ENCODE data around the gene DAPP1.

DAPP1 gene

GRCh38 chr4:99863804-99864203 lies 47.2 kb downstream of the DAPP1 start:
- TF ChIP-seq ZBTB7A (IDR thresholded peaks at IDR 0.05; ENCODE audit: low read depth) (no peak), TAF1 (IDR thresholded peaks at IDR 0.05; ENCODE audit: low read depth) (no peak), TEAD4 (IDR thresholded peaks at IDR 0.05) (no peak), MAX (IDR thresholded peaks at IDR 0.05) (no peak), USF1 (IDR thresholded peaks at IDR 0.05) (no peak), TCF12 (IDR thresholded peaks at IDR 0.05; ENCODE audit: low read depth) (no peak), RAD21 (IDR thresholded peaks at IDR 0.05; ENCODE audit: low read depth) (no peak)

- TF ChIP-seq YY1 (IDR thresholded peaks at IDR 0.05; ENCODE audit: low read depth) (no peak), EGR1 (IDR thresholded peaks at IDR 0.05) (no peak), TCF12 (IDR thresholded peaks at IDR 0.05; ENCODE audit: low read depth) (no peak), REST (IDR thresholded peaks at IDR 0.05; ENCODE audit: low read depth) (no peak), MAX (IDR thresholded peaks at IDR 0.05) (no peak), EP300 (IDR thresholded peaks at IDR 0.05; ENCODE audit: borderline replicate concordance) (no peak), USF1 (IDR thresholded peaks at IDR 0.05) (no peak), NFIC (IDR thresholded peaks at IDR 0.05) (no peak), CEBPB (IDR thresholded peaks at IDR 0.05) (no peak), ZBTB7A (IDR thresholded peaks at IDR 0.05; ENCODE audit: low read depth) (no peak)
These were observed 51.5 kb downstream of the DAPP1 start for GRCh38 chr4:99868126-99868596.

- TF ChIP-seq NFIC (IDR thresholded peaks at IDR 0.05) (no peak), TCF12 (IDR thresholded peaks at IDR 0.05; ENCODE audit: low read depth) (no peak), FOXM1 (IDR thresholded peaks at IDR 0.05; ENCODE audit: borderline replicate concordance, low read depth) (no peak), TAF1 (IDR thresholded peaks at IDR 0.05; ENCODE audit: low read depth) (no peak), EP300 (IDR thresholded peaks at IDR 0.05; ENCODE audit: borderline replicate concordance) (no peak)
These were observed 55.9 kb downstream of the DAPP1 start for GRCh38 chr4:99872570-99872969.

- TF ChIP-seq CEBPB (IDR thresholded peaks at IDR 0.05) (no peak), MAX (IDR thresholded peaks at IDR 0.05) (no peak)
These were observed 58.4 kb downstream of the DAPP1 start for GRCh38 chr4:99875071-99875470.

GRCh38 chr4:99876946-99877345 lies 60.3 kb downstream of the DAPP1 start:
- TF ChIP-seq ZBTB7A (IDR thresholded peaks at IDR 0.05; ENCODE audit: low read depth): no peak
- TF ChIP-seq EP300 (IDR thresholded peaks at IDR 0.05; ENCODE audit: borderline replicate concordance): no peak
- TF ChIP-seq REST (IDR thresholded peaks at IDR 0.05; ENCODE audit: low read depth): no peak
- no peak for TF ChIP-seq FOXM1 (IDR thresholded peaks at IDR 0.05; ENCODE audit: borderline replicate concordance, low read depth)
- TF ChIP-seq TCF12 (IDR thresholded peaks at IDR 0.05; ENCODE audit: low read depth): no peak
- no peak for TF ChIP-seq YY1 (IDR thresholded peaks at IDR 0.05; ENCODE audit: low read depth)
- no peak for TF ChIP-seq USF1 (IDR thresholded peaks at IDR 0.05)
- TF ChIP-seq TEAD4 (IDR thresholded peaks at IDR 0.05): no peak
- no peak for TF ChIP-seq RAD21 (IDR thresholded peaks at IDR 0.05; ENCODE audit: low read depth)
- no peak for TF ChIP-seq NFIC (IDR thresholded peaks at IDR 0.05)
- TF ChIP-seq EGR1 (IDR thresholded peaks at IDR 0.05): no peak

- TF ChIP-seq TAF1 (IDR thresholded peaks at IDR 0.05; ENCODE audit: low read depth): no peak
- TF ChIP-seq USF1 (IDR thresholded peaks at IDR 0.05): no peak
- TF ChIP-seq TCF12 (IDR thresholded peaks at IDR 0.05; ENCODE audit: low read depth): no peak
- no peak for TF ChIP-seq EGR1 (IDR thresholded peaks at IDR 0.05)
- no peak for TF ChIP-seq EP300 (IDR thresholded peaks at IDR 0.05; ENCODE audit: borderline replicate concordance)
- TF ChIP-seq CREB1 (IDR thresholded peaks at IDR 0.05; ENCODE audit: low read depth): no peak
- TF ChIP-seq ZBTB7A (IDR thresholded peaks at IDR 0.05; ENCODE audit: low read depth): no peak
- no peak for TF ChIP-seq REST (IDR thresholded peaks at IDR 0.05; ENCODE audit: low read depth)
- no peak for TF ChIP-seq NFIC (IDR thresholded peaks at IDR 0.05)
- no peak for TF ChIP-seq YY1 (IDR thresholded peaks at IDR 0.05; ENCODE audit: low read depth)
- no peak for TF ChIP-seq FOXM1 (IDR thresholded peaks at IDR 0.05; ENCODE audit: borderline replicate concordance, low read depth)
- TF ChIP-seq TEAD4 (IDR thresholded peaks at IDR 0.05): no peak
- no peak for TF ChIP-seq CEBPB (IDR thresholded peaks at IDR 0.05)
- TF ChIP-seq MAX (IDR thresholded peaks at IDR 0.05): no peak
These were observed 62.0 kb downstream of the DAPP1 start for GRCh38 chr4:99878604-99879003.
